ENCODE results near the gene PYGO1. TPM values are rescaled to one million over a fixed set of nuclear protein-coding genes. Genes with fewer than 3 reads are reported as not detected.
A peak's percentile ranks its signal among the peaks of the same experiment; 100 is the strongest.
"Not testable (repeated sequence)": the region's sequence is repeated elsewhere in the genome, so short reads cannot be mapped to it uniquely, and the experiment has no call there.

Gene PYGO1
- total and polyA plus RNA-seq, 4 donors: 1.3 to 17.9 (median 4.7) TPM

DNA sequence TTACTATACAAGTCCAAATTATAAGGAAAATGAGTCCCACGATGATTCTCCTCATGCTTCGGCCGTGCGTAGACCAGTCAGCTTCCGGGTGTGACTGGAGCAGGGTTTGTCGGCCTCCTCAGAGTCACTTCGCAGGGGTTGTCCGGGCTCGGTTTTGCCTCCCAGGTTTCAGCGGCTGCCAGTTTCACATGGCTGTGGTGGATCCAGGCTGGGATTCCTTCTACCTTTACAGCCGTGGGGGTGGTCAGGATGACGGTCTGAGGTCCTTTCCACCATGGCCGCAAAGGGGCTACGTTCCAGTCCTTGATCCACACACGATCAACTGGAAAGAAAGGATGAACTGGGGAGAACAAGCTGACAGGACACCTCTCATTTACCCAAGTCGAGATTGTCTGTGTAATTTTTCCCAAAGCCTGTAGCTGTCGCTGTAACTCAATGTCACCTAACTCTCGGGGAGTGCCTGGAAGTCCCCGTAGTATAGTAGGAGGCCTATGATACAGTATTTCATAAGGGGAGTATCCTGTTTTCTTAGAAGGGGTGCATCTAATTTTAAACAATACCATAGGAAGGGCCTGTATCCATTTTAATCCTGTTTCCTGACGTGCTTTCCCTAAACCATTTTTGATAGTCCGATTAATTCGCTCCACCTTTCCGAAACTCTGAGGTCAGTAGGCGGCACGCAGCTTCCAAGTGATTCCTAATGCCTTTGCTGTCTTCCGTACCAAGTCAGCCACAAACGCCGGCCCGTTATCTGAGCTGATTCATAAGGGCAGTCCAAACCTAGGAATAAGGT lies 74.3 kb downstream of the PYGO1 start:
- H3K36me3 ChIP-seq (ENCODE audit: control insufficient read depth in 4 of 4, insufficient read depth in 4 of 4, low read length in 4 of 4); H3K27me3 ChIP-seq (ENCODE audit: control insufficient read depth in 3 of 3, insufficient read depth in 3 of 3, low read length in 2 of 3); H3K4me3 ChIP-seq; H3K4me1 ChIP-seq (ENCODE audit: control insufficient read depth in 5 of 5, insufficient read depth in 5 of 5, low read length in 5 of 5); ATAC-seq (ENCODE audit: insufficient read depth, low FRiP score); H3K9me3 ChIP-seq (ENCODE audit: control insufficient read depth in 4 of 4, insufficient read depth in 3 of 4, low read length in 3 of 4): not testable (repeated sequence)
- H3K9ac ChIP-seq (ENCODE audit: insufficient read depth in 1 of 2, low read length in 2 of 2): peak overlapping the region in 1 of 2 donors; percentile 15
- WGBS, 2 donors: 53 to 71% methylated on average over 29 of the region's 29 CpGs
- H3K27ac ChIP-seq (ENCODE audit: low read depth in 1 of 2, low read length in 1 of 2): peak overlapping the region in 1 of 2 donors; percentile 92
- TF ChIP-seq, protein P1, sequence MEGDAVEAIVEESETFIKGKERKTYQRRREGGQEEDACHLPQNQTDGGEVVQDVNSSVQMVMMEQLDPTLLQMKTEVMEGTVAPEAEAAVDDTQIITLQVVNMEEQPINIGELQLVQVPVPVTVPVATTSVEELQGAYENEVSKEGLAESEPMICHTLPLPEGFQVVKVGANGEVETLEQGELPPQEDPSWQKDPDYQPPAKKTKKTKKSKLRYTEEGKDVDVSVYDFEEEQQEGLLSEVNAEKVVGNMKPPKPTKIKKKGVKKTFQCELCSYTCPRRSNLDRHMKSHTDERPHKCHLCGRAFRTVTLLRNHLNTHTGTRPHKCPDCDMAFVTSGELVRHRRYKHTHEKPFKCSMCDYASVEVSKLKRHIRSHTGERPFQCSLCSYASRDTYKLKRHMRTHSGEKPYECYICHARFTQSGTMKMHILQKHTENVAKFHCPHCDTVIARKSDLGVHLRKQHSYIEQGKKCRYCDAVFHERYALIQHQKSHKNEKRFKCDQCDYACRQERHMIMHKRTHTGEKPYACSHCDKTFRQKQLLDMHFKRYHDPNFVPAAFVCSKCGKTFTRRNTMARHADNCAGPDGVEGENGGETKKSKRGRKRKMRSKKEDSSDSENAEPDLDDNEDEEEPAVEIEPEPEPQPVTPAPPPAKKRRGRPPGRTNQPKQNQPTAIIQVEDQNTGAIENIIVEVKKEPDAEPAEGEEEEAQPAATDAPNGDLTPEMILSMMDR (IDR thresholded peaks at IDR 0.05; ENCODE audit: control extremely low read depth, extremely low read depth): peak; percentile 11
- DNase-seq: peak; percentile 38 to 72 (median 70)

GRCh38 chr15:55513152-55513551 lies 75.0 kb downstream of the PYGO1 start:
- H3K4me3 ChIP-seq: no peak overlapping the region
- no peaks in the 10 kb centered on the region for H3K9me3 ChIP-seq (ENCODE audit: control insufficient read depth in 4 of 4, insufficient read depth in 3 of 4, low read length in 3 of 4)
- no peak for ATAC-seq (ENCODE audit: insufficient read depth, low FRiP score)
- TF ChIP-seq, protein P1 (IDR thresholded peaks at IDR 0.05; ENCODE audit: control extremely low read depth, extremely low read depth): no peak
- H3K4me1 ChIP-seq (ENCODE audit: control insufficient read depth in 5 of 5, insufficient read depth in 5 of 5, low read length in 5 of 5): peaks cover 0 to 9% (median 0%) of the 10 kb centered on the region in 5 donors
- WGBS, 2 donors: 54 to 82% methylated on average over 11 of the region's 11 CpGs
- peak in 1 of 3 donors; percentile 9 for DNase-seq
- H3K9ac ChIP-seq (ENCODE audit: insufficient read depth in 1 of 2, low read length in 2 of 2): no peak overlapping the region
- no peaks in the 10 kb centered on the region for H3K27me3 ChIP-seq (ENCODE audit: control insufficient read depth in 3 of 3, insufficient read depth in 3 of 3, low read length in 2 of 3)
- peak overlapping the region in 1 of 2 donors; percentile 66 for H3K27ac ChIP-seq (ENCODE audit: low read depth in 1 of 2, low read length in 1 of 2)
- no peaks in the 10 kb centered on the region for H3K36me3 ChIP-seq (ENCODE audit: control insufficient read depth in 4 of 4, insufficient read depth in 4 of 4, low read length in 4 of 4)

- no peaks in the 10 kb centered on the region for H3K9me3 ChIP-seq (ENCODE audit: control insufficient read depth in 4 of 4, insufficient read depth in 3 of 4, low read length in 3 of 4)
- TF ChIP-seq, protein P1 (IDR thresholded peaks at IDR 0.05; ENCODE audit: control extremely low read depth, extremely low read depth): no peak
- H3K27me3 ChIP-seq (ENCODE audit: control insufficient read depth in 3 of 3, insufficient read depth in 3 of 3, low read length in 2 of 3): no peaks in the 10 kb centered on the region
- no peak for DNase-seq
- no peaks in the 10 kb centered on the region for H3K4me1 ChIP-seq (ENCODE audit: control insufficient read depth in 5 of 5, insufficient read depth in 5 of 5, low read length in 5 of 5)
- no peak overlapping the region for H3K27ac ChIP-seq (ENCODE audit: low read depth in 1 of 2, low read length in 1 of 2)
- H3K36me3 ChIP-seq (ENCODE audit: control insufficient read depth in 4 of 4, insufficient read depth in 4 of 4, low read length in 4 of 4): no peaks in the 10 kb centered on the region
- no peak overlapping the region for H3K4me3 ChIP-seq
- no peak overlapping the region for H3K9ac ChIP-seq (ENCODE audit: insufficient read depth in 1 of 2, low read length in 2 of 2)
- no peak for ATAC-seq (ENCODE audit: insufficient read depth, low FRiP score)
- 80 to 87% methylated on average over 4 of the region's 4 CpGs for WGBS, 2 donors
Measured at GRCh38 chr15:55507567-55507966, 80.6 kb downstream of the PYGO1 start.

- not testable (repeated sequence) for H3K4me3 ChIP-seq; H3K27me3 ChIP-seq (ENCODE audit: control insufficient read depth in 3 of 3, insufficient read depth in 3 of 3, low read length in 2 of 3); H3K9ac ChIP-seq (ENCODE audit: insufficient read depth in 1 of 2, low read length in 2 of 2); H3K36me3 ChIP-seq (ENCODE audit: control insufficient read depth in 4 of 4, insufficient read depth in 4 of 4, low read length in 4 of 4); DNase-seq; H3K4me1 ChIP-seq (ENCODE audit: control insufficient read depth in 5 of 5, insufficient read depth in 5 of 5, low read length in 5 of 5); H3K27ac ChIP-seq (ENCODE audit: low read depth in 1 of 2, low read length in 1 of 2); ATAC-seq (ENCODE audit: insufficient read depth, low FRiP score); H3K9me3 ChIP-seq (ENCODE audit: control insufficient read depth in 4 of 4, insufficient read depth in 3 of 4, low read length in 3 of 4)
- 85 to 91% methylated on average over 5 of the region's 5 CpGs for WGBS, 2 donors
Measured at GRCh38 chr15:55505407-55505806, 82.7 kb downstream of the PYGO1 start.
